H1 (cell line): ENCODE results near the gene CCNY. TPM values are rescaled to one million over a fixed set of nuclear protein-coding genes. Genes with fewer than 3 reads are reported as not detected.

ENCODE experiments used
- CTCF ChIA-PET: fragments of 300-600 bp; sonication (Branson Sonifier 250); formaldehyde crosslinking; loops from one replicate; lab custom pipeline; 2021; ENCODE audit not compliant: partially characterized antibody; lab: Charles Lee
- POLR2A ChIA-PET: fragments of 300-600 bp; sonication (Branson Sonifier 250); formaldehyde crosslinking; loops from one replicate; lab custom pipeline; 2021; ENCODE audit warnings: inconsistent platforms; ENCODE audit not compliant: partially characterized antibody; lab: Charles Lee
- DNase-seq, 2 experiments: peaks; one replicate each; pipeline versions ENCODE4 v3.0.0 to v3.0.0-alpha.2; 2010 to 2022; ENCODE audit warnings: low spot score in 2 of 2, low read depth in 1 of 2, mixed read lengths in 1 of 2
- FAIRE-seq: peaks from 2 replicates; lab custom pipeline; 2011; peaks lifted over from hg19 to GRCh38; lab: Jason Lieb, UNC
- H2AFZ ChIP-seq: 2 replicates; pipeline ENCODE4 v1.8.1; 2012; ENCODE audit warnings: low read length, inconsistent platforms
- H2AK5ac ChIP-seq: 2 replicates; pipeline ENCODE4 v1.6.1; 2013; ENCODE audit warnings: low read depth, low read length
- H2BK120ac ChIP-seq: replicated peaks from 2 replicates; pipeline ENCODE3; 2013; ENCODE audit warnings: low read depth, low read length, inconsistent platforms
- H2BK12ac ChIP-seq: 2 replicates; pipeline ENCODE4 v1.6.1; 2013; ENCODE audit warnings: low read depth, low read length
- H2BK15ac ChIP-seq: 2 replicates; pipeline ENCODE4 v1.6.1; 2013; ENCODE audit warnings: low read length
- H2BK20ac ChIP-seq: 2 replicates; pipeline ENCODE4 v1.6.1; 2013; ENCODE audit warnings: low read length
- H2BK5ac ChIP-seq: 2 replicates; pipeline ENCODE4 v1.6.1; 2013; ENCODE audit warnings: low read depth, low read length
- H3K14ac ChIP-seq: 2 replicates; pipeline ENCODE4 v1.6.1; 2013; ENCODE audit warnings: inconsistent platforms; ENCODE audit not compliant: insufficient read length
- H3K18ac ChIP-seq: 2 replicates; pipeline ENCODE4 v1.6.1; 2013; ENCODE audit warnings: low read length; ENCODE audit errors: extremely low read depth
- H3K23ac ChIP-seq: 2 replicates; pipeline ENCODE4 v1.6.1; 2013; ENCODE audit warnings: inconsistent platforms; ENCODE audit not compliant: insufficient read length
- H3K23me2 ChIP-seq: 2 replicates; pipeline ENCODE4 v1.6.1; 2013; ENCODE audit warnings: low read depth, low read length
- H3K27ac ChIP-seq: 2 replicates; pipeline ENCODE4 v1.6.1; 2011; ENCODE audit warnings: low read depth, low read length, inconsistent platforms
- H3K27me3 ChIP-seq, 4 experiments: replicated peaks in 1 of 4; 1 replicate in 1 of 4; 2 replicates in 3 of 4; pipeline versions ENCODE4 v1.6.1 to v1.8.1; 2011 to 2013; ENCODE audit warnings: low read length in 3 of 4, mild to moderate bottlenecking in 3 of 4, inconsistent platforms in 2 of 4, mixed read lengths in 2 of 4, moderate library complexity in 1 of 4; ENCODE audit not compliant: control insufficient read depth in 3 of 4, insufficient read depth in 3 of 4; ENCODE audit errors: extremely low read depth in 1 of 4
- H3K36me3 ChIP-seq, 4 experiments: 2 replicates each; pipeline versions ENCODE4 v1.6.1 to v1.8.1; 2011 to 2013; ENCODE audit warnings: mild to moderate bottlenecking in 4 of 4, low read length in 3 of 4, moderate library complexity in 2 of 4, control low read depth in 1 of 4, inconsistent platforms in 1 of 4; ENCODE audit not compliant: insufficient read depth in 4 of 4, control insufficient read depth in 2 of 4
- H3K4ac ChIP-seq: replicated peaks from 2 replicates; pipeline ENCODE3; 2013; ENCODE audit warnings: low read length, low read depth, mixed read lengths, inconsistent platforms; ENCODE audit not compliant: insufficient read length
- H3K4me1 ChIP-seq, 4 experiments: replicated peaks in 1 of 4; 1 replicate in 1 of 4; 2 replicates in 3 of 4; pipeline versions ENCODE4 v1.6.1 to v1.8.1; 2011 to 2013; ENCODE audit warnings: low read length in 3 of 4, inconsistent platforms in 2 of 4, mixed read lengths in 1 of 4; ENCODE audit not compliant: insufficient read depth in 4 of 4, control insufficient read depth in 3 of 4
- H3K4me2 ChIP-seq, 2 experiments: 2 replicates each; pipeline versions ENCODE4 v1.6.1 to v1.8.1; 2011 to 2013; ENCODE audit warnings: low read depth in 2 of 2, low read length in 2 of 2, control low read depth in 1 of 2, inconsistent platforms in 1 of 2, mild to moderate bottlenecking in 1 of 2; ENCODE audit not compliant: insufficient read depth in 1 of 2
- H3K4me3 ChIP-seq, 4 experiments: fragments of 200-600, 300-600 bp in 1 of 4; sonication (generic), shearing (Covaris generic), sonication (Bioruptor Twin) in 1 of 4; 2 replicates each; pipeline versions ENCODE4 v1.5.1 to v1.8.1; 2011 to 2016; ENCODE audit warnings: low read length in 4 of 4, low read depth in 3 of 4, control low read depth in 2 of 4, inconsistent platforms in 2 of 4, mild to moderate bottlenecking in 2 of 4, mixed read lengths in 1 of 4, moderate library complexity in 1 of 4; ENCODE audit not compliant: insufficient read depth in 2 of 4; ENCODE audit errors: extremely low read depth in 1 of 4
- H3K56ac ChIP-seq: replicated peaks from 2 replicates; pipeline ENCODE3; 2013; ENCODE audit warnings: low read depth, mild to moderate bottlenecking, mixed read lengths, low read length, inconsistent platforms; ENCODE audit not compliant: insufficient read length
- H3K79me1 ChIP-seq: 2 replicates; pipeline ENCODE4 v1.6.1; 2013; ENCODE audit warnings: low read depth, low read length, control low read depth
- H3K79me2 ChIP-seq, 2 experiments: 2 replicates each; pipeline versions ENCODE4 v1.6.1 to v1.8.1; 2012 to 2013; ENCODE audit warnings: low read length in 2 of 2, mild to moderate bottlenecking in 2 of 2, inconsistent platforms in 1 of 2; ENCODE audit not compliant: insufficient read depth in 2 of 2, control insufficient read depth in 1 of 2
- H3K9ac ChIP-seq, 4 experiments: replicated peaks in 1 of 4; 1 replicate in 1 of 4; 2 replicates in 3 of 4; pipeline versions ENCODE4 v1.6.1 to v1.8.1; 2011 to 2013; ENCODE audit warnings: low read depth in 3 of 4, low read length in 3 of 4, control low read depth in 2 of 4, mild to moderate bottlenecking in 2 of 4, moderate library complexity in 2 of 4, inconsistent platforms in 1 of 4; ENCODE audit errors: extremely low read depth in 1 of 4
- H3K9me3 ChIP-seq, 2 experiments: 2 replicates each; pipeline versions ENCODE4 v1.6.1 to v1.8.1; 2012 to 2013; ENCODE audit warnings: mild to moderate bottlenecking in 2 of 2, moderate library complexity in 2 of 2, control low read depth in 1 of 2, inconsistent platforms in 1 of 2, low read depth in 1 of 2, low read length in 1 of 2, mixed read lengths in 1 of 2; ENCODE audit not compliant: insufficient read depth in 2 of 2
- H4K20me1 ChIP-seq, 2 experiments: replicated peaks in 1 of 2; 2 replicates each; pipeline versions ENCODE3 to v1.8.1; 2011 to 2013; ENCODE audit warnings: inconsistent platforms in 2 of 2, low read length in 2 of 2, mild to moderate bottlenecking in 1 of 2; ENCODE audit not compliant: insufficient read depth in 2 of 2, control insufficient read depth in 1 of 2
- H4K5ac ChIP-seq: 2 replicates; pipeline ENCODE4 v1.6.1; 2013; ENCODE audit warnings: low read length, low read depth, mixed read lengths, inconsistent platforms; ENCODE audit not compliant: insufficient read length
- H4K8ac ChIP-seq: 2 replicates; pipeline ENCODE4 v1.8.0; 2013; ENCODE audit warnings: mild to moderate bottlenecking, moderate library complexity, low read length, inconsistent platforms; ENCODE audit not compliant: insufficient read depth; ENCODE audit errors: extremely low read depth
- H4K91ac ChIP-seq: replicated peaks from 2 replicates; pipeline ENCODE3; 2013; ENCODE audit warnings: low read length, mixed read lengths, inconsistent platforms; ENCODE audit not compliant: insufficient read length
- CEBPB ChIP-seq: IDR thresholded peaks from 2 replicates; pipeline ENCODE4 v1.6.1; 2012; ENCODE audit warnings: low read depth, low read length
- CREB1 ChIP-seq: IDR thresholded peaks from 2 replicates; pipeline ENCODE4 v1.6.1; 2012; ENCODE audit warnings: inconsistent platforms
- CTBP2 ChIP-seq: IDR thresholded peaks from 2 replicates; pipeline ENCODE4 v1.7.0; 2011; ENCODE audit warnings: borderline replicate concordance, mild to moderate bottlenecking, moderate library complexity, mixed read lengths, low read length; ENCODE audit not compliant: insufficient read depth, insufficient read length
- CTCF ChIP-seq, 3 experiments: IDR thresholded peaks; 1 replicate in 2 of 3; 2 replicates in 1 of 3; pipeline versions ENCODE4 v1.5.1 to v1.6.1; 2011; ENCODE audit warnings: low read length in 3 of 3, mild to moderate bottlenecking in 3 of 3, inconsistent platforms in 2 of 3, low read depth in 1 of 3, moderate library complexity in 1 of 3; ENCODE audit not compliant: insufficient read depth in 1 of 3; ENCODE audit errors: control extremely low read depth in 1 of 3
- MAFK ChIP-seq: IDR thresholded peaks from 2 replicates; pipeline ENCODE4 v1.6.1; 2012; ENCODE audit warnings: low read depth, mild to moderate bottlenecking, improper control_type of control experiment, low read length
- TBP ChIP-seq: IDR thresholded peaks from 2 replicates; pipeline ENCODE4 v1.6.1; 2011; ENCODE audit warnings: low read depth, low read length, improper control_type of control experiment
- ZNF274 ChIP-seq: IDR thresholded peaks from 2 replicates; pipeline ENCODE4 v1.7.0; 2012; ENCODE audit warnings: low read length, borderline replicate concordance; ENCODE audit errors: extremely low read depth
- WGBS, 2 experiments: shearing (Covaris generic) in 1 of 2; methylation state at CpG; one replicate each; pipeline versions ENCODE4 v1.1.6 to v1.1.7; 2013 to 2015; ENCODE audit warnings: low lambda C conversion rate in 2 of 2, mixed read lengths in 2 of 2, inconsistent platforms in 1 of 2, low coverage in 1 of 2, missing lambda C conversion rate in 1 of 2; ENCODE audit not compliant: insufficient replicate concordance in 2 of 2, insufficient coverage in 1 of 2, insufficient read length in 1 of 2; ENCODE audit errors: extremely low coverage in 1 of 2, missing lambda C conversion rate in 1 of 2; 5-methylcytosine and 5-hydroxymethylcytosine counted together
- polyA plus RNA-seq, 7 experiments: library from polyadenylated mRNA; depleted of rRNA in 3 of 7; stranded (reverse) in 5 of 7; unstranded in 2 of 7; fragments of >200 nt in 5 of 7; fragments of 200-250 nt in 2 of 7; gene quantifications; 1 replicate in 5 of 7; 2 replicates in 1 of 7; 4 replicates in 1 of 7; pipeline versions ENCODE4 v1.2.1 to v1.2.3, GENCODE V29; 2011 to 2013; ENCODE audit warnings: missing spikeins in 2 of 7, mixed read lengths in 2 of 7
- total RNA-seq: library from RNA; stranded (reverse); fragmentation: NEBNext Ultra II Directional; extraction: Animal tissue kit (Norgen Biotek cat#: 25700); gene quantifications from 2 replicates; pipeline ENCODE4 v1.2.1, GENCODE V29; 2021

The CCNY gene
- total and polyA plus RNA-seq, 2 of the 8 experiments (the other 6 are each of a cell fraction or from before 2014, with no cell fraction given), result 25.3 to 68.2 TPM

GRCh38 chr10:35359056-35359455 lies 22.7 kb downstream of the CCNY start:
- no peak overlapping the region for H3K23ac ChIP-seq
- no peak overlapping the region for H2BK5ac ChIP-seq
- H2AFZ ChIP-seq, result no peak overlapping the region
- H2BK15ac ChIP-seq, result no peak overlapping the region
- no peak overlapping the region for H3K18ac ChIP-seq
- H3K4me3 ChIP-seq, result no peak overlapping the region
- H3K27me3 ChIP-seq, result no peaks in the 10 kb centered on the region
- H3K79me2 ChIP-seq, result peaks cover 5 to 84% of the 10 kb centered on the region in 2 experiments; a peak in 3 of 4 replicates
- H3K9me3 ChIP-seq, result no peaks in the 10 kb centered on the region; a peak in 1 of 4 replicates
- H2BK120ac ChIP-seq, result no peak overlapping the region
- no peaks in the 10 kb centered on the region for H3K36me3 ChIP-seq
- peaks cover 14% of the 10 kb centered on the region for H3K79me1 ChIP-seq
- 78% methylated on average over 2 of the region's 2 CpGs; no CpG with 5 or more reads in 1 of the 2 experiments for WGBS, 2 experiments
- DNase-seq (no peak), FAIRE-seq (no peak)
- H4K91ac ChIP-seq, result no peak overlapping the region
- H2AK5ac ChIP-seq, result no peak overlapping the region
- H3K23me2 ChIP-seq, result no peaks in the 10 kb centered on the region
- H4K8ac ChIP-seq, result no peak overlapping the region
- H3K9ac ChIP-seq, result no peak overlapping the region
- ChIA-PET CTCF (interaction anchor here (0.6 to 1.6 kb wide), 2 partner anchors 10 to 80 kb away, joined by 3 to 6 read pairs; no protein-coding TSS in a partner anchor), POLR2A (interaction anchor here (0.6 kb wide), 2 partner anchors 46 to 233 kb away, joined by 3 read pairs; no protein-coding TSS in a partner anchor)
- H3K4me1 ChIP-seq, result no peaks in the 10 kb centered on the region
- no peak overlapping the region for H3K4ac ChIP-seq
- H3K4me2 ChIP-seq, result no peak overlapping the region
- H3K56ac ChIP-seq, result no peak overlapping the region
- no peak overlapping the region for H3K14ac ChIP-seq
- H2BK12ac ChIP-seq, result no peak overlapping the region
- H3K27ac ChIP-seq, result no peak overlapping the region
- no peak overlapping the region for H2BK20ac ChIP-seq
- H4K20me1 ChIP-seq, result peaks cover 2 to 6% of the 10 kb centered on the region in 2 experiments
- H4K5ac ChIP-seq, result no peak overlapping the region
- TF ChIP-seq CREB1 (no peak), TBP (no peak), ZNF274 (no peak), MAFK (no peak), CTCF (IDR thresholded peaks at IDR 0.05; ENCODE audit: control extremely low read depth in 1 of 3, insufficient read depth in 1 of 3, low read depth in 1 of 3, low read length in 3 of 3) (no peak), CEBPB (no peak), CTBP2 (no peak)
